AG10803 (cell line): ENCODE results near the gene DENND1A.

ENCODE experiments used
- DNase-seq: peaks from one replicate; pipeline ENCODE4 v3.0.0; 2010; ENCODE audit warnings: low read depth
- H3K4me3 ChIP-seq: 2 replicates; pipeline ENCODE4 v1.5.1; 2011; ENCODE audit warnings: mild to moderate bottlenecking, low read length, control low read depth
- CTCF ChIP-seq: conservative IDR thresholded peaks from 2 replicates; pipeline ENCODE4 v1.5.1; 2011; ENCODE audit warnings: mild to moderate bottlenecking, low read length, control low read depth, inconsistent platforms

DENND1A gene

DNA sequence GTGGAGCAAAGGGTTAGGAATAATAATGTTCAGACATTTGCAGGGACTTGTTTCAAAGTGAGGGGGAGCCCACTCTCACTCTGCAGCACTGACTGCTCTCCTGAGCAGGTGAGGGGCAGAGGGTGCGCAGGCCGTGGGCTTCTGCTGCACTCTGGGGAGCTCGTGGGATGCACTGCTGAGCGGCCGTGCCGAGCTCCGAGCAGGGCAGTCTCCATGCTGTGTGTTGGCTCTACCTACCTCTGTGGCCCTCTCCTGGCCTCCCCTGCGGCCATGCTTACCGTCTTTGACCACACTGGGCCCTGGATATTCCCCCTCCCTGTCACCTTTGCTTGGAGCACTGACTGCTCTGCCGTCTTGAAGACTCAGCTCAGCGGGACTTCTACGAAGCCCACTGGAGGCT lies 540.2 kb downstream of the DENND1A start:
- TF ChIP-seq CTCF, result no peak
- DNase-seq, result no peak

DNA sequence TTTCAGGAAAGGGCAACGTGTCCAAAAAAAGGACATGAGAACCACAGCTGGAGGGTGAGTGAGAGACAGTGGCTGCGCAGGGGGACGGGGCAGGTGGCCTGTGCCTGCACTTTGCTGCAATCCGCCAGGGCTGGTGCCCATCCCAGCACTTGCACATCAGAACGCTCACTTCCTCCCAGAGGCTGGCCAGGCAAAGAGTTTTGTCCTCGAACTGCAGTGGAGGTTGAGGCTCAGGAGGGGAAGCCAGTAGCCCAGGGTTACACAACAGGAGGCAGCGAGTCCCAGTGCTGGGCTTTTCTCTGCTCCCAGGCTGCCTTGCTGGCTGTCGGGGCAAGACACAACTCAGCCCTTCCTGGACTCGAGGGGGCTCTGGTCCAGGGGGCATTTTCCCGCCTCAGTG lies 540.9 kb downstream of the DENND1A start:
- no peak overlapping the region for H3K4me3 ChIP-seq
- TF ChIP-seq CTCF, result no peak
- no peak for DNase-seq

More for the DNA sequence above, 540.2 kb downstream of the DENND1A start:
- no peak overlapping the region for H3K4me3 ChIP-seq

- no peak for DNase-seq
- TF ChIP-seq CTCF, result no peak
- no peak overlapping the region for H3K4me3 ChIP-seq
These were observed 542.2 kb downstream of the DENND1A start for GRCh38 chr9:123387686-123388085.

DNA sequence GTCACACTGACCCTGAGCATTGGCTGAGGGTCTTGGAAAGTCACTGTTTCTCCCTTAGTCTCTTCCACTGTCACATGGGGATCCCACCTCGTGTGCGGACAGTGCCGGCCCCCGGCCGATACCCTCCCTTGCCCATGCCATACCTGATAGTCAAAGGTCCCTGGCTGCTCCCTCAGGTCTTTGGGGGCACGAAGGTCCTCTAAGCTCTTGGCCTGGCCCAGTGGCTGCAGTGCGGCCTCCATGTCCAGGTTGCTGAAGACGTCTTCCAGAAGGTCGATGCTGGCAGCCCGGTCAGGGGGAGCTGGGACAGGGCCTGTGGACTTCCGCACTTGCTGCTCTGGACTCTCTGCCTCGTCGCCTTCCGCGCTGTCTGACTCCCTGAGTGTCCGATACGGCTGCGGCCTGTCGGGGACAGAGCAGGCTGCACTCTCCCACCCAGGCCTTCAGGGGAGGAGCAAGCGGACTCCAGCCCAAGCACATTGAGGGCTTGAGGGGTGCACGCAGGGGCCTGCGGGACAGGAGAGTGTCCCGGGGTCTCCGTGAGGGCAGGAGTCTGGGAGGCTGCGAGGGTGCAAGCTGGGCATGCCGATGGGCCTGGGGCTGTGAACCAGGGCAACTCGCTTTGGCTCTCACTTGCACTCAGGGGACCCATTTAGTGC lies 546.3 kb downstream of the DENND1A start:
- TF ChIP-seq CTCF, result no peak
- H3K4me3 ChIP-seq, result no peak overlapping the region

DNA sequence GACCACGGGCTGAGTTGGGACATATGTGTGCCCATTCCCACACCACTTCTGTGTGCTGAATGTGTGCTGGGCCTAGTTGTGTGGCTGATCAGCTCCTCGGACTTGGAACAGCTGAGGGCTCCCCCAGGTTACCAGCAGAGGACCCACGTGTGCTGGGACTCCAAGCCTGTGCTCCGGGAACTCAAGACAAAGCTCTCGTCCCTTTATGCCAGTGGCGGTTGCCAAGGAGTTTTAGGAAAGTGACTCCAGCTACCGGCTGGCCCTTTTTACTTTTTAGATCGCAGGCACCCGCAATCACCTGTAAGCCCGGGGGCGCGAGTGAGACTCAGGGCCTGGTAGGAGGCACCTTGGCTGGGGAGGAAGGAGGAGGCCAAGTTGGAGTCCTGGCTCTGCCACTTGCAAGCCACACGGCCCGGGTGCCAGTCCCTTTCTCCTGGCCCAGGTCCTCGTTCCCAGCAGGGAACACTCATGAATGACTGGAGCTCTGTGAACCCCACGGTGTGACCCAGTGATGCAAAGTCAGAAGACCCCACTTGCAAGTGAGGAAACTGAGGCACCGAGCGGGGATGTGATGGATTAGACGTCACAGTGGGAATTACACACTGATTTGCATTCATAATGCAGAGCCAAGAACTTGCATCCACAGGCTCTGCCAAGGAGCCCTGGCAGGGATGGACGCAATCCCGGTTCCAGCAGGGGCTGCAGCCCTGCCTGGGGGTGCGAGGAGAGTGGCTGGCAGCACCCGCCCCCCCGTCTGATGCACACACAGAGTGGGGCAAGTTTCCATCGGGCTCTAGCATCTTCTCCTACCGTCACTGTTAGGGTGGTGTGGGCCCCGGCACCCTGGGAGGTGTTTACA lies 547.0 kb downstream of the DENND1A start:
- no peak overlapping the region for H3K4me3 ChIP-seq
- DNase-seq, result no peak
- TF ChIP-seq CTCF, result no peak

More for the DNA sequence above, 546.3 kb downstream of the DENND1A start:
- DNase-seq, result no peak

DNA sequence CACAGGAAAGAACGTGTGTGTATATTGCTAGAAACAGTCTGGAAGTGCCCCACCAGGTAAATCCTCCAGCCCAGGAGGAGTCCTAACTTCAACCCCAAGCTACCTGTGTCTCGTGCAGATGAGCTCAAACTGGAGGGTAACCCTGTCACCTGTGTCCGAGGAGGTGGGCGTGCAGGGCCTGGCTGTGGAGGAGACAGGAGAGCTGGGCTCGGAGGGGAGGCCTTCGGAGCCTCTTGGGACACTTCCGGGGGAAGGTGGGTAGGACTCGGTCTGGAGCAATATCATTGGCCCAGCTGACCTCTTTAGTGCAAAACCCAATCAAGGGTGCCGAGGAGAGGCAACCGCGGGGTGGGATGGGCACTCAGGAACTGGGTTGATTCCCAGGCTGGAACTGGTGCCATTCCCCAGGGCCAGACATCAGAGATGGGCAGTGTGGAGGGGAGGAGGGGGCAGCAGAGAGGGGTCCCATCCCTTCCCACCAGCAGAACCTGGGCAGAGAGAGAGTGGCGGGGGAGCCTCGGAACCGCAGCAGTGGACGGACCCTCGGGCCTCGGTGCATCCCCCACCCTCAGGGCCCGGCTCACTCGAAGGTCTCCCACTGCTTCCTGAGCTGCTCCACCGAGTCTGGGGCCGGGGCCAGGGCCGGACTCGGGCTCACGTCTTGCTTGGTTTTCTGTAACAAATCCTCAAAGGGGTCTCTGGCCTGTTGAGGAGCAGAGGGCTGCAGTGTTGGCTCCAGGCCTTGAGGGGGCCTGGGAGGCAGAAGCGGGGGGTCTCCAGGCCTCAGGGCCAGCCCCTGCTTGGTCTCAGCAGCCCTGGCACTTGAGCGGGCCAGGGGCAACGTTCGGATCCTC lies 548.8 kb downstream of the DENND1A start:
- no peak for DNase-seq
- TF ChIP-seq CTCF, result no peak
- no peak overlapping the region for H3K4me3 ChIP-seq
